HT1080 (cell line): ENCODE results near the gene CD3D. TPM values are rescaled to one million over a fixed set of nuclear protein-coding genes. Genes with fewer than 3 reads are reported as not detected.
"Not testable (repeated sequence)": the region's sequence is repeated elsewhere in the genome, so short reads cannot be mapped to it uniquely, and the experiment has no call there.

Experiments
- DNase-seq: peaks from one replicate; pipeline ENCODE4 v3.0.0-alpha.2; 2015; ENCODE audit warnings: low read depth
- total RNA-seq: library from RNA; depleted of rRNA; stranded (reverse); fragments of >200 nt; shearing (Covaris generic); gene quantifications from 2 replicates; pipeline ENCODE4 v1.2.3, GENCODE V29; 2014

CD3D gene
- total RNA-seq, 1 experiment from 2014 or later = 1.0 TPM

DNA sequence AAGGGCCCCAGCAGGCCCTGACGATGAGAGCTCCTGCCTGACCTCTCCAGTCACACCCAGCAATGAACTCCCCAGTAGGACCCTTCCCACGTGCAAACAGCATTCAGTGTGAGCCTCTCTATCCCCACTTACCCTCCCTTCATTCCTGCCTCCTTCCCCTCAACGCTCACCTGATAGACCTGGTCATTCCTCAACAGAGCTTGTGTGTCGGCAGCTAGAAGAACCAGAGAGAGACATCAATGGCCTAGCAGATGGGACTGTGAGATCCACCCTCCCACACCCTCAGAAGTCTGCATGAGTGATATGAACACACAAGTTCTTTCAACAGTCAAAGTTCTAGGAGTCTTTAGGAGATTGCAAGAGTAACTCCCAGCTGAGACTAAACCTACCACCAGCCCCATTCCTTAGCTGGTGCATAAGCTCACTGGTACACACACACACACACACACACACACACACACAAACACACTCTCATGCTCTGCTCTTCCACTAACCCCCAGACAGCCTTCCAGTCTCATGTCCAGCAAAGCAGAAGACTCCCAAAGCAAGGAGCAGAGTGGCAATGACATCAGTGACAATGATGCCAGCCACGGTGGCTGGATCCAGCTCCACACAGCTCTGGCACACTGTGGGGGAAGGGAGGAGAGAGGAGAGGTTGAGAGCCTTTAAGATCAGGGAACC is 3.1 kb downstream of the CD3D start:
- DNase-seq = no peak

- DNase-seq = peak; percentile 25
Measured at GRCh38 chr11:118338637-118339061, 3.9 kb downstream of the CD3D start.

DNA sequence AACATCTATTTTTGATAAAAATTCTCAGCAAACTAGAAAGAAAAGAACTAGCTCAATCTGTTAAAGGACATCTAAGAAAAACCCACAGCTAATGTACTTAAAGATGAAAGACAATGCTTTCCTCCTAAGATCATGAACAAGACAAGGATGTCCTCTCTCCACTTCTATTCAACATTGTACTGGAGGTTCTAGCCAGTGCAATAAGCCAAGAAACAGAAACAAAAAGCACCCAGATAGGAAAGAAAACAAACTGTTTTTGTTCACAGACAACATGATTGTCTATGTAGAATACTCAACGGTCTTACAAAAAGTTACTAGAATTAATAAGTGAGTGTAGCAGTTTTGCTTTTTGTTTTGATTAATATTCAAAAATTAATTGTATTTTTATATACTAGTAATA is 7.8 kb downstream of the CD3D start:
- DNase-seq = no peak

- DNase-seq = no peak
Measured at GRCh38 chr11:118328745-118329144, 13.8 kb downstream of the CD3D start.

DNA sequence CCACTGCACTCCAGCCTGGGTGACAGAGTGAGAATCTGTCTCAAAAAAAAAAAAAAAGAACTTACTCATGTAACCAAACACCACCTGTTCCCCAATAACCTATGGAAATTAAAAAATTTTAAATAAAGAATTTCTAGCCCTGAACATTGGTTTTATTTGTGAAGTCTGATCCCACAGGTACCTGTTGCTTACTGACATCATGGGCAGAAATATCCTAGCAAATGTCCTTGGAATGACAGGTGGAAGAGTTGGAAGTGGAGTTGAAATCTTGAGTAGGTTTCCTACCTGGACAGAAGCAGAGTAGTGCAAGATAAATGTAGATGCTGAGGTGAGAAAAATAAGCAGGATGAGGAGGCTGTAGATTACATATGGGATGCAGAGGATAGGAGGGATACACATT is 17.2 kb downstream of the CD3D start:
- no peak for DNase-seq

GRCh38 chr11:118322721-118323120 is 19.8 kb downstream of the CD3D start:
- no peak for DNase-seq

DNA sequence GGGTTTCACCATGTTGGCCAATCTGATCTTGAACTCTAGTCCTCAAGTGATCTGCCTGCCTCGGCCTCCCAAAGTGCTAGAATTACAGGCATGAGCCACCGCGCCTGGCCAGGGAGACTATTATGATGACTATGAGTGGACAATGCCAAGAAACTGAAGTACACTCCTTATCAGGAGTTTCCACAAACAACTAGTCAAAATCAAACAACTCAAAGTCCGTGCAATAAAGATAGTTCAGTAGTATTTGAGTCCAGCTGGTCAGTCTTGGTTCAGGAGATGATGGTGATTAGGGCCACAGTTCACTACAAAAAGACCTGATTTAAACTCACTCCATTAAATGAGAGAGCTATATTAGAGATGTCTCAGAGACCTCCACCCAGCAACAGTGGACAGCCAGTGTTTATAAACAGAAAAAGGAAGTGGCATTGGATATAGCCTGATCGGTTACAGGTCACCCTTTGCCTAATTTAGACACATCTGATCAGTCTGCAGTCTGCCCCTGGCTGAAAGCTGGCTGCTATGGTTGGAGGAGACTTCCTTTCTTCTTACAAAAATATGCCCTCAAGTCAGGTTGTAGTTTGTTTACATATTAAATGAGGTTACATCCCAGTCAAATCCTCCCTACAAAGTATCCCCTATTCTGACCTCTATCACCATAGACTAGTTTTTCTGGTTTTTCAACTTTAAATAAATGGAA is 21.0 kb downstream of the CD3D start:
- DNase-seq = no peak

GRCh38 chr11:118320515-118320914 is 22.0 kb downstream of the CD3D start:
- no peak for DNase-seq

- DNase-seq = no peak
Measured at GRCh38 chr11:118319337-118319707, 23.2 kb downstream of the CD3D start.

- no peak for DNase-seq
Measured at GRCh38 chr11:118318581-118319336, 23.7 kb downstream of the CD3D start.

DNA sequence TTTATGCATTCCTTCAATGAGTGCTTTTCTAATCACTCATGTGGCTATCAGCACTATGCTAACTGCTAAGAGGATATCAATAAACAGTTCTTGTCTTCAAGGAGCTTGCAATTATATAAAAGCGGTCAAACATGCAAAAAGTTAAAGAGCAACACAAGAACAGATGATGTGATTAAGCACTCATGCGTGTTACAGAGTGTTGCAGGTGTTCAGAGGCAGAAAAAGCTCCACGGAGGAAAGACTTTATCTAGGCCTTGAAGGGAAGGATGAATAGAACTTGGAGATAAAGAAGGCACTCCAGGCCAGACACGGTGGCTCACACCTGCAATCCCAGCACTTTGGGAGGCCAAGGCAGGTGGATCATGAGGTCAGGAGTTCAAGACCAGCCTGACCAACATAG is 24.4 kb downstream of the CD3D start:
- no peak for DNase-seq

- DNase-seq = no peak
Measured at GRCh38 chr11:118314988-118315411, 27.5 kb downstream of the CD3D start.

DNA sequence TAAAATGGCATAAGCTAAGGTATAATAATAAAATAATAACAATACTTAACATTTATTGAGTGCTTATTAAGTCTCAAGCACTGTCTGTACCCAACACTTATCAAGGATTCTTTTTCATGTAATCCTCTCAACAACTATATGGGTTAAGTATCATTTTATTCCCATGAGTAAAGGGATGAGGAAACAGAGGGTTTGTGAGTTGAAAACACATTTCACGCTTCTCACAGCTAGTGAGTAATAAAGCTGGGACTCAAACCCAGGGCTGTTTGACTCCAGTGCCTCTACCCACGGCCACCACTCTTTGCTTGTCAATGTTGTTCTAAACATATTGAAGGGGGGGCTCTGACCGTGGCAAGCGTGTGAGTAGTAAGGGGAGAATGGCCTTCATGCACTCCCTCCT is 29.3 kb downstream of the CD3D start:
- DNase-seq = no peak

DNA sequence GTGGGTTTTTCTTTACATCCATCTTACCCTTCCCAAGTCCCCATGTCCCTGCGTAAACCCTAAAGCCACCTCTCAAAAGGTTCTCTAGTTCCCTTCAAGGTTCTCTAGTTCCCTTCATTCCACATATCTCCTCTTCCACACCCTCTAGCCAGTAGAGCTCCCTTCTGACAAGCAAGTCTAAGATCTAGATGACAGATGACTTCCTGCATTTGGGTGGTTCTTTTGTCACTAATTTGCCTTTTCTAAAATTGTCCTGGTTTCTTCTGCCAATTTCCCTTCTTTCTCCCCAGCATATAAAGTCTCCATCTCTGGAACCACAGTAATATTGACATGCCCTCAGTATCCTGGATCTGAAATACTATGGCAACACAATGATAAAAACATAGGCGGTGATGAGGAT is 30.2 kb downstream of the CD3D start:
- no peak for DNase-seq

- DNase-seq = no peak
Measured at GRCh38 chr11:118311518-118311917, 31.0 kb downstream of the CD3D start.

DNA sequence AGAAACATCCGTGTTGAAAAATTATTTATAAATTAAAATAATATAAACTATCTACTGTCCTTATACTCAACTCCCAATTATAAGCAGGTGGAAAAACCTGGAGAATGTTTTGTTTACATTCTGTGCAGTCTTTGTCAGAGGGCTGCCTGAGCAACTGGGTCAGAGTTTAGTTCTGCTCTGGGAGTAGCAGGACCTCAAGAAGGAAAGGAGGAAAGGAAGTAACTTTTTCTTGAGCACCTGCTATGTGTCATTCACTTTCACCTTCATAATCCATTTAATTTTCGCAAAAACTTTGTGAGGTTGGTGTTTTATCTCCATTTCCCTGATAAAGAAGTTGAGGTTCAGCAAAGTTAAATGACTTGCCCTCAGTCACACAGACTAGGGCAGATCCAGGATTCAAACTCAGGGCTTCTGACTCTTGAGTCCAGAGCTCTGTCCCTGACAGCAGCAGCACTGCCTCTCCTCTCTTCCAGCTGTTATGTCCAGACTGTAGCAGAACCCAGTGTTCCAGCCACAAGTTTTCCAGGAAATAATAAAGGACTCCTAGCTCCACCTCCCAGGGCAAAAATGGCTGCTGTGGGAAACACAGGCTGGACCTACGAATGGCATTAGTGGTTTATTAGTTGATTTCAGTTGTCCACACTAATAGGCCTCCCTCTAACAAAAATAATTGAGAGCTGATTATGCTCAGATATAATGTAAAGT is 31.6 kb downstream of the CD3D start:
- no peak for DNase-seq

DNA sequence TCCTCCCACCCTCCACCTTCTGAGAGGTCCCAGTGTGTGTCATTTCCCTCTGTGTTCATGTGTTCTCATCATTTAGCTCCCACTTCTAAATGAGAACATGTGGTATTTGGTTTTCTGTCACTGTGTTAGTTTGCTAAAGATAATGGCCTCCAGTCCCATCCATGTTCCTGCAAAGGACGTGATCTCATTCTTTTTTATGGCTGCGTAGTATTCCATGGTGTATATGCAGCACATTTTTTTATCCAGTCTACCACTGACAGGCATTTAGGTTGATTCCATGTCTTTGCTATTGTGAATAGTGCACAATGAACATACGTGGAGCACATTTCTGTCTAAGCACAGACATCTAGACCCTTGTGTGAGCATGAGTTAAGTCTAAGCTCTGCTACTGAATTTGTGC is 32.2 kb downstream of the CD3D start:
- DNase-seq = no peak

- not testable (repeated sequence) for DNase-seq
Measured at GRCh38 chr11:118308995-118309528, 33.4 kb downstream of the CD3D start.

DNA sequence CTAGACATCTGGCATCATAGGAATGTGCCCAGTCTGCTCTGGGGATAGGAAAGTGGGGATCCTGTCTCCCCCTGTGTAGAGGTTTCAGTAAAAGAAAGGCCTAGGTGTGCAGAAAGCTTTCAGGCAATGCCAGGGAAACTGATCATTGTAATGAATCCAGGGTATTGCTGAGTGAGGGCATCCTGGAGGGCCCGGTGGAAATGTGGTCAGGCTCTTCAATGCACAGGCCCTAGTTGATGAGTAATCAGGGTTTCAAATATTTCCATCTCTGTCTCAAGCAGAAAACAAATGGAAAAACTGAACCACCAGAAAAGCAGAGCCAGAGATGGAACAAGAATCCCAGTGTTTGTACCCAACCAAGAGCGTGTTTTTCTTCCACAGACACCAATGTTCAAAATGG is 35.9 kb downstream of the CD3D start:
- DNase-seq = peak; percentile 38

GRCh38 chr11:118305726-118306125 is 36.8 kb downstream of the CD3D start:
- DNase-seq = no peak

GRCh38 chr11:118304568-118305248 is 37.8 kb downstream of the CD3D start, which contains the start of gene CD3E:
Gene CD3E (plus strand): TSS chr11:118304730. CDS start chr11:118304953, 223 bp downstream.
- no peak for DNase-seq
